Muscle of arm (tissue), 12 donors: ENCODE measurements around the gene CCDC14. TPM values are rescaled to one million over a fixed set of nuclear protein-coding genes. Genes with fewer than 3 reads are reported as not detected.
"Not testable (repeated sequence)": the region's sequence is repeated elsewhere in the genome, so short reads cannot be mapped to it uniquely, and the experiment has no call there.

Source experiments
- DNase-seq: peaks from one replicate; pipeline ENCODE4 v3.0.0-alpha.2; 2013
- polyA plus RNA-seq, 12 donors: library from polyadenylated mRNA; unstranded; fragments of 120-200 nt; gene quantifications; one replicate each; pipeline ENCODE4 v1.2.1, GENCODE V29; 2013; ENCODE audit not compliant: insufficient read length in 12 of 12

CCDC14 gene
- polyA plus RNA-seq, 12 donors, result 28.1 to 126 (median 55.9) TPM; not detected in 1

DNA sequence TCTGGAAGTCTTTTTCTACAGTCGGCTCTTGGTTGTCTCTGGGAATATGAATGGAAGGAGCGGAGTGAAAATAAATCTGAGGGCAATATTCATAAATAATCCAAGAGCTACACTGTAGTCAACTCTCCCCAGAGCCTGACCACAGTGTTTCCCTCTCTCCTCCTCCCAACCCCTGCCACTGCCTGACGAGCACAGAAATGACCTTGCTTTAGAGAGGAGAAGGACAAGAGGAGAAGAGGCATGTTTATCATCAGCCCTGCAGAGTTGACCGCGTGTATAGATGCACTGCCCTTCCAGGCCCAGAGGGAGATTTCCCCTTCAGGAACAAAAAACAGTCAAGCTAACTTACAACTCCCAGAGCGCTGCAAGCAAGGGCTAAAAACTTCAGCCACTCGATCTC, 14.0 kb upstream of the CCDC14 start:
- DNase-seq, result not testable (repeated sequence)

DNA sequence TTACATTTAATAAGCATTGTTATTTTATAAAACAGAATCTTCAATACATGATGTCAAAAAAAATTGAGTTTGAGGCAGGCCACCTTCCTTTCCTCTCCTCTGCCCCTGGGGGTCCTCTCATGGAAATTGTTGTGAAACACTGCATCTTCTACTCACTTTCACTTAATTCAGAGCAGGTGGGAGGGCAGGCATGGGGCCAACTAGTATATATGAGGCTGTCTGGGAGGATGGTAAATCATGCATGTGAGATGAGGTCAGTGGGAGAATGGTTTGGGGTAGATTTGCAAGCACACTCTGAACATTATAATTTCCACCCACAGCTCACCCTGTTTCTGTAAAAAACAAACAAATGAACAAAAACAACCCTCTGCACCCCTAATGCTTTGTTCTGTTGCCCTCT, 10.4 kb upstream of the CCDC14 start:
- DNase-seq, result no peak

DNA sequence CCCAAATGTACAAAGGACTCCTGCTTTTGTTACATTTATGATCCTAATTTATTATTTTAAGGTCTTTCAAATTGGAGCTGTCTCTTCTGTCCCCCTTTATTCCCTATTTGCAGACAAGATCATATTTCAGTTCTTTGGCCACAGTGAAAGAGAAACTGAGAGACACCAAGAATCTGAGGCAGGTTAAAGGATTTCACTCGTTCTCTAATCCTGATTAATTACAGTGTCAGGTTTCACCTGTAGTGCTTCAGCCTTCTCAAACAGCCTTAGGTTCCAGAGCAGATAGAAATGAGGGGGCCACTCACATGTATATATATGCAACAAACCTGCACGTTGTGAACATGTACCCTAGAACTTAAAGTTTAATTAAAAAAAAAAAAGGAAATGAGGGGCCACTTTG, 6.2 kb upstream of the CCDC14 start:
- not testable (repeated sequence) for DNase-seq

DNA sequence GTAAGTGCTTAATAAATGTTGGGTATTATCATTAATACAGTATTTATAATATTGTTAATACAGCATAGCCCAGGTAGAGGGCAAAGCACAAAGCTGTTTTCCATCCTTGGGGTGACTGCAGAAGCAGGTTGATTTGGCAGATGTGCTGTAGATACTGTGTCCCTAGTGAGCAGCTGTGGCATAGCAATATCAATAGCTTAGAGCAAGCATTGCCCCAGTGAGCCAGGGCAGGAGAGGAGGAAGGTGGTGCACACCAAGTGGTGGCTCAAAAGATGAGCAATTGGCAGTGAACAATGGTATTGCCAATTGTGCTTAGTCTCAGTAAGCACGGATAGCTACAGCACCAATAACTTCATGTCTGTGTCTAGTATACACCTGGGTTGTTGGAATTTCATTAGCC, 5.8 kb upstream of the CCDC14 start:
- not testable (repeated sequence) for DNase-seq

DNA sequence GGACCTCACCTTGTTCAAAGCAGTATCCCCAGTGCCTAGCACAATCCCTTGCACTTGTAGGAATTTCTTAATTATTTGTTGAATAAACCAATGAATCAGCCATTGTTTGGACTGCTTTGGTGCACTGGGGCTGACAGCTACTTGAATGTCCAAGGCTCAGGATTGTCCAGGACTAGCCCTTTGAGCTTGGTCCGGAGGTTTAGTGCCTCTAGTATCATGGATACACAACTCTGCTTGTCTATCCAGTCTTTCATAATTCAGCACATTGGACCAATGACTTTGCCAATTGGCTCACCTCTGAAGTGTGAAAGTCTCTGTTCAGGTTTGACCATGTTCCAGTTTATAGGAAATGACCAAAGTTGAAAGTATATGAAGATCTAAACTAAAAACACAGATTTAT, 3.8 kb upstream of the CCDC14 start:
- not testable (repeated sequence) for DNase-seq

DNA sequence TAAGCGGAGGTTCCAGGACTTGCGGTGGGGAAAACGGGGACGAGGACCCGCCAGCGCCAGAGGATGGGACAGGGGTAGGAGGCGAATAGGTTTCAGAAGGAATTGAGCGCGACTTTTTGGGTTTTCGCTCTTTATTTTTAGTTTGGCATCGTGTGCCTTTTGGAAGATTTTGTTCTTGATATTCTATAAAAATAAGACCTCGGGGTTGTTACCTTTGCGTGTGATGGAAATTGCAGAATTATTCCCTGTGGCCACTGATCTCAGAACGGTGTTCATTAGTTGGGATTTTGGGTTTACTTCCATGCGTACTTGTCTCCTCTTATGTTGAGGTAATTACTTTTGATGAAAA, 453 bp upstream of the CCDC14 start:
- no peak for DNase-seq

DNA sequence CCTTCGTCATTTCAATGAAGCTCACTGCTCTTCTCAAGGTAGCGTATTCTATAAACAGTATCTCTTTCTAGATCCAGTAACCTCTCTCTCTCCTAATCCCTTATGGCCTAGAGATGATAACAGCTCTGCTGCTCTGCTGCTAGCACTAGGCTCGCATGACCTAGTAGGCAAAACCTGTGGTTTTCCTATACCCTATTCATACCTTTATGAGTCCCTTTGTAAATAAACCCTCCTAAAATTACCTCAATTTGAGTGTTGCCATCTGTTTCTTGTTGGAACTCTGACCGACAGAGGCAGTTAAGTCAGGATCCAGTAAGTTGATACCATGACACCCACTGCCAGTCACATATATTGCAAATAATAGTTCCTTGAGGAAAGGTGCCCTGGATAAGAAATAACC, 7.3 kb downstream of the CCDC14 start:
- no peak for DNase-seq

DNA sequence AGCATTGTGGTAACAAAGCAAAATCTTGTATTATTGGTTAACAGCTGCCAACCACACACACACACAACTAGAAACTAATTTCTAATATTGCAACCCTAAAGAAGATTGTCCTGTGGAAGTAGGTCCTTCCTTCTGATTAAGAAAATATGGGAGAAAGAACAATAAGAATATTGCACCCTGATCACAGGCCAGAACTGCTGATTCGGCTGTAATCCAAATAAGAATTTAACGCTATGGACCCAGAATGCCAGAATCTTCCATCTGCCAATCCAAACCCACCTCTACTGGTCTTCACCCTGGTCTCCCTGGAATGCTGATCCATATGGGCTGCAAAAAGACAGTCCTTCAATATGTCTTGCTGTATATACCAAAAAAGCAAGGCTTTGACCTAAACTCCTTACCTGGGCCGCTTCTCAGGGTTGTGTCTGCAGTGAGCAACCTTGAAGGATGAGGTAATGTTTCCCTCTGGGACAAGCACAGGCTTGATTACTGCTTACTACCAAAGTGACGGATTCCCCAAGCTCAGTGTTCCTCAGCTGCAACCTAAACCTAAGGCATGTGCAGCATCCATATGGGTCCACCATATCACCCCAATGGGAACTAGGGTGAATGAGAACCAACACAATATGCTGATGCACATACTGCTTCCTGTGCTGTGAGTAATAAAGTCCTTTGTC, 8.0 kb downstream of the CCDC14 start:
- no peak for DNase-seq

DNA sequence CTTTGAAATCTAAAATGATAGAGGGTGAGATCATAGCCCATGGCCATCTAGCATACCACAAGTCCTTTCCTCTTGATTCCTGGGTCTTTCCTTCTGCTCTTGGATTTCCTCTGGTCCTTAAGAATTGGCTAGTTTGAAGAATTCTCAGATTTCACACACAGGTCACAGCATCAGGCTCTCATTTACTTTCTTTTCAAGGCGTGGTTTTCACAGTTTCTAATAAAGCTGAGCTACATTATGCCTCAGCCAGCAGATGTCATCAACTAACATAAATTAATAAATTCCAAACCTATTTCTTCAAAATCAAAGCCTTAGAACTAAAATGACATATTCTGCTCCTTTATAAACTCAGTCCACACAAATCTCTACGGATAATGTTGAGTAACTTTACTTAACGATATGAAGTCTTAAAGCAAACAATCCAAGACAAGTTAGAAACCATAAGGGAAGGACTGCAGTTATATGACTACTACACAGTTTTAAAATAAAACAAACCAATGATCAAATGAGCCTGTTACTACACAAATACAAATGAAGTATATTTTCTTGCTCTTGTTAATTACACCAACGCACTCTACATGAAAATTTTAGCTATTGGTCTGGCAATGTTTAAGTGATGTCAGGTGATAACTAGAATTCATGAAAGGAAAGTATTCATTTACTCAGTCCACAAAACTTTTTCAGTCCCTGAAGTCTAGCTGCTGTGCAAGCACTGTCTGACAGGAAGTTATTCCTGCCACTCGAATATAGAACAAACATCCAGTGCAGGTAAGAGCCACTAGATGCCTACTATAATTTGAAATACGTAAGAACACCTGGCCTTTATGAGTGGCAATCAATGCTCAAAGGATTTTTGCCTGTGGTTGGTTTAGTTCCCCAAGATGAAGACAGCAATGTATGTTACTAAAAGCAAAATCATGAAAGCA, 9.2 kb downstream of the CCDC14 start:
- no peak for DNase-seq

DNA sequence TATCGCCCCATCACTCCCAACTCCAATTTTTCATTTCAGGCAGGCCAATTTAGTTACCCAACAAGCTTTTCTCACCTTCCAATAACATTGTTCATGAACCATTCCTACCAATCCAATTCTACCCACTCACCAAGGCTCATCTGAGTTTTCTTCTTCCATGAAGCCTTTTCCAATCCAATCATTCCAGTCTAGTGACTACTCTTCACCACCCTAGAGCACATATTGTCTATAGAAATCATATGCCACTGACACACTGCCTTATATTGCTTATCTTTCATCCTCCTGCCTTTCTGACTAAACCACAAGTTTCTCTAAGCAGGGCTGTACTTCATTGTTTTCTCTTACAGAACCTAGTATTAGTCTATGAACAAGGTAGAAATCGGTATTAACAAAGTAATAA, 11.4 kb downstream of the CCDC14 start:
- DNase-seq, result no peak

DNA sequence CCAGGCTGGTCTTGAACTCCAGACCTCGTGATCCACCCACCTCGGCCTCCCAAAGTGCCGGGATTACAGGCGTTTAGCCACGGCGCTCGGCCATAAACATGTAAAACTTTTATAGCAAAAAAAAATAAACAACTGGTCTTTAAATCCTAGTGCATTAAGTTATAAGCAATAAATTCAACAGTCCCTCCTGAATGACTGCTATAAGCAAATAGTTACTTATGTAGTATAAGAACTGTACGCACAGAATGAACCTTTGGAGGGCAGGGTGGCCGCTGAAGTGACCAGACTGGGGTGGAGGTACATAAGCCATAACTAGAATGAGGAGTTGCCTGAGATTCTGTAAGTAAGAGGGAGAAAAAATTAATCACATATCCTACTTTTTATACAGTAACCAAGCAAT, 12.6 kb downstream of the CCDC14 start:
- no peak for DNase-seq

DNA sequence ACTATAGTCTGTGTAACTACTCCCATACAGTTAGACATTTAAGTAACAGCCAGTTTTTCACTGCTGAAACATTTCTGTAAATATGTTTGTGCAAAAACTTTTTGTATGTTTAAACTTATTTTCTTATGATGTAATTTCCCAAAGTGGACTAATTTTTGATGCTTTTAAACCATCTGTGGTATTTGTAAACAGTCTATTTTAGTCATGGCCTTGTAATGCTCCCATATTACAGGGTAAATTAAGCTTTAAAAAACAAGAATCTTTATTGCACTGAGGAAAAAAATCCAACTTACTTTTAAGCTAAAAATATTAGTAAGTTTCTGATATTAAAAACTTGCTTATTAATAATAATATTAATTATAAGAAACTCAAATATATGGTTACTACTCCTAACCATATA, 13.5 kb downstream of the CCDC14 start:
- no peak for DNase-seq

DNA sequence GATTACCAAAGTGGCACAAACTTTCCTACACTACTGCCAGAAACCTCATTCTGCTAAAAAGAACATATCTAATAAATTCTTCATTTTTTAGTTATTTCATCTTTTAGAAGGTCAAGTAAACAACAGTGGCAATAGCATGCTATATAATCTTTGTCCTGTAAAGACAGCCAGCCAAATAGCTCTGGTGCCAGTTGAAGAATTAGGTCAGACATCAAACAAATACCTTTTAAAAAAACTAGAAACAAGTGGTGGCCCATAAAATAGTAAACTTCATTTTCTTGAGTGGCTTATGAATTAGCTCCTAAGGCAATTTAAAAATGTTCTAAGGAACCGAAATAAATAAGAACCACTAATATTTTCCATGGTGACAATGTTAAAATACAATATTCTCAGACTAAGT, 19.5 kb downstream of the CCDC14 start:
- no peak for DNase-seq

DNA sequence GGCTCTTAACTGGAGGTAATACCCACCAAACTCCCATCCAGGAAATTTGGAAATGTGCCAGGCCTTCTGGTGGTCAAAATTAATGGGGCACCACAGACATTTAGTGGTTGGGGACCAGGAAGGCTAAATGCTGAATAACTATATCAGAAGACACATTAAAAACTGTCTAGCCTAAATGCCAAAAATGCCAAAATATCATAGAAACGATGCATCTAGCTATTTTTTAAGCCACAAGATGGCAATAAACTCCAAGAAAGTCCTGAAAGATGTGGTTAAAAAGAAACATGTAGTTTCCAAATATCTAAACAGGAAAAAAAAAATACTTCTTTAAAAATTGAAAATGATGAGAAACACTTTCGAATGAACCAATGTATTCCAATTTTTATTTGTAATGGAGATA, 19.9 kb downstream of the CCDC14 start:
- DNase-seq, result no peak

DNA sequence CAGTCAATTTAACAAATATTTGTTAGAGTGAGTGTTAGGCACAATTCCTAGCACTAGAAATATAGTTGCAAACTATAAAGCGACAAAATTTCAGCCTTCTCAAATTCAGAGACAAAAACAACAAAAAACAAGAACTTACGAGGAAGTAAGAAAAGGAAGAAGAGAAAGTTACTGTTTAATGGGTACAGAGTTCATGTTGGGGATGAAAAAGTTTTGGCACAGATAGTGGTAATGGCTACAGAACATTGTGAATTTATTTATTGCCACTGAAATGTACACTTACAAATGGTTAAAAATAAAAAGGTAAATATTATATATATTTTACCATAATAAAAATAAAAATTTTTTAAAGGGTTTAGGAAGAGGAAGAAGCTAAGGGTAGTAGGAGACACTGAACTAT, 21.3 kb downstream of the CCDC14 start:
- no peak for DNase-seq

DNA sequence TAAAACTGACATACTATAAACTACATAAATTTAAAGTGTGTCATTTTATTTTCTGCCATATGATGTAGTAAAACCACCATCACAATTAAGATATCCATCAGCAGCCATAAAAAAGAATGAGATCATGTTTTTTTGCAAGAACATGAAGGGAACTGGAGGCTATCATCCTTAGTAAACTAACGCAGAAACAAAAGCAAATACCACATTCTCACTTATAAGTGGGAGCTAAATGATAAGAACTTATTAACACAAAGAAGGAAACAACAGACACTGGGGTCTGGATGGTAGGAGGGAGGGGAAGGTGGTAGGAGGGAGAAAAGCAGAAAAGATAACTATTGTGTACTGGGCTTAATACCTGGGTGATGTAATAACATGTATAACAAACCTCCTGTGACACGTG, 24.6 kb downstream of the CCDC14 start:
- DNase-seq, result no peak

DNA sequence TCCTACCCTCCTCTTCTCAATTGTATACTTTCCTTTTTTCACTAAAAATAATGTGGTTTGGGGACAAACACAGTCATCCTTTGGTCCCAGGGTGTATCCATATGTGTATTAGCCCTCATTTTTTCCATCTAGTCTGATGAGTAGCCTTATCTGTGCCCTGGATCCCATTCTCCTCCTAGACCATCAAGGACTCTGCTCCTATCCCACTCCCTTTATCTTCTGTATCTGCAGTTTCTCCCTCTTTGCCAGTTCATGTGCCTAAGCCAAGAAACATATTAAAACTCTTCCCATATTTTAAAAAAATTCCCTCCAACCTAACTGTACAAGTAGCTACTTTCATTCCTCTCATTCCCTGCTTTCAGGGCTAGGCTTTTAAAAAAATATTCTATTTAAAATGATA, 25.2 kb downstream of the CCDC14 start:
- no peak for DNase-seq

DNA sequence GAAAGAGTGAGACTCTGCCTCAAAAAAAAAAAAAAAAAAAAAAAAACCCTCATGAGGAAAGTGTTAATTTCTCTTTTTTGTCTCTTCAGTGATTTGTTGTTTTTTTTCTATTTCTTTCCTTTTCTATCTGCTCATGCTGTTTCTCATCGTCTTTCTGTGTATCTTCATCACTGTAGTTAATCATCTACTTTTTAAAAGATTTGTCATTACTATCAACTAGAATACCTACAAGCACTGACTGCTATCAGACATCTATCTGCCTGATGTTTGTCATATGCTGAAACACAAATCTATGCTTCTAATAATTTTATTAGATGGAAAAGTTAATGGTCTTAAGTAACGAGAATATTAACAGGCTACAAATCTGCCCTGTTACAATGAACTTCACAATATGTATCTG, 26.8 kb downstream of the CCDC14 start:
- no peak for DNase-seq

DNA sequence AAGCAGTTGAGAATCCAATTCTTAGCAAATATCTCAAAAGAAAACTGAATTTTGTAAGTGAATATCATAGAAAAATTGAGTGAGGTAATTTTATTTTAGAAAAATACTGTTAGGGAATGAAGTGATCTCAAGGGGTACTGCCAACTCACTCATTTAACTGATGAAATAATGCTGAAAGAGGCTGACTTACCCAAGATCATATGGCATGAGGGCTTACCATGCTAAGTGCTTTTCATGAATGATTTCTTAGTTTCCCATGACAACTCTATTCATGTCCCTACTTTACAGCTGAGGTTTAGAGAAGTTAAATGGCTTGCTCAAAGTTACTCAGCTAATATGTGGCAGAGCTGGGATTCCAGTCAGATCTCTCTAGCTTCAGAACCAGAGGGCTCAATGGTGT, 30.6 kb downstream of the CCDC14 start:
- no peak for DNase-seq

DNA sequence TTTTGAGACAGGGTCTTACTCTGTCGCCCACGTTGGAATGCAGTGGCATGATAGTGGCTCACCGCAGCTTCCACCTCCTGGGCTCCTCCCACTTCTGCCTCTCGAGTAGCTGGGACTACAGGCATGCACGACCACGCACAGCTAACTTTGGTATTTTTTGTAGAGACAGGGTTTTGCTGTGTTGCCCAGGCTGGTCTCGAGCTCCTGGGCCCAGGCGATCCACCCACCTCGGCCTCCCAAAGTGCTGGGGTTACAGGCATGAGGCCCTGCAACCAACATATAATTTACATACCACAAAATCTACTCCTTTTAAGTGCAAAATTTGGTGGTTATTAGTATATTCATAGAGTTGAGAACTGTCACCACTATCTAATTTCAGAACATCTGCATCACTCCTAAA, 31.7 kb downstream of the CCDC14 start:
- no peak for DNase-seq

DNA sequence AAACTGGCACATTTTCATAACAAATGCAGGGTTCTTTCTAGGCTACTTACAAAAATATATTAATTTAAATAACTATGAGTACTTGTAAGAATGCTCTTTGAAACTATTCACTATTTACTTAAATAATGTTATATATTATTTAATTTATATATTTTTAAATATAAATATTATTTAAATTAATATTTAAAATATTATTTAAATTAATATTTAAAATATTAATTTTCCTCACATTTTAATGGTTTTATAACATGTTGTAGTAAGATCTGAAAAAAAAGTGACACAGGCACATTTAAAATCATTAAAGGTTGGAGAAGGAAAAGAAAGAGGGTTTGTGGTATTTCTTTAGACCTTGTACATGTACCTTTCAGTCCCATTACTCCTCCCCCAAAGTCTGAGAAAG, 34.6 kb downstream of the CCDC14 start:
- DNase-seq, result no peak

DNA sequence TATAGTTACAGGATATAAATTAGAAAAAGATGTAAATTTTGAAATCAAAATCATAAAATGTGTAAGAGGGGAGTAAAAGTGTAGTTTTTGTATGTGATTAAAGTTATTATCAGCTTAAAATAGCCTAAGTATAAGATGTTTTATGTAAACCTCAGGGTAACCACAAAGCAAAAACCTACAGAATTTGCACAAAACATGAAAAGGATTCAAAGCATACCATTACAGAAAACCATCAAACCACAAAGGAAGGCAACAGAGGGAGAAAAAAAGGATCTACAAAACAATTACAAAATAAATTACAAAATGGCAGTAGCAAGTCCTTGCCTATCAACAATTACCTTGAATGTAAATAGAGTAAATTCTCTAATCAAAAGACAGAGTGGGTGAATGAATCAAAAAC, 40.2 kb downstream of the CCDC14 start:
- DNase-seq, result no peak

DNA sequence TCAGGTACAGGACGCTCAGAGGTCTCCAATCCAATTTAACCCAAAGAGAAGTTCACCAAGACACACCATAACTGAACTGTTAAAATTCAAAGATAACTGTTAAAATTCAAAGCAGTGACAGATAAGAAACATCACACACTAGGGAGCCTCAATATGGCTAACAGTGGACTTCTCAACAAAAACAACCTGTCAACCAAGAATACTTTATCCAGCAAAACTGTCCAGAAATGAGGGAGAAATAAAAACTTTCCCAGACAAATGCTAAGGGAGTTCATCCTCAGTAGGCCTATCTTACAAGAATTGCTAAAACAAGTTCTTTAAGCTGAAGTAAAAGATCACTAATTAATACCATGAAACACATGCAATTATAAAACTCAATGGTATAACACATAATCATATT, 40.6 kb downstream of the CCDC14 start:
- no peak for DNase-seq

DNA sequence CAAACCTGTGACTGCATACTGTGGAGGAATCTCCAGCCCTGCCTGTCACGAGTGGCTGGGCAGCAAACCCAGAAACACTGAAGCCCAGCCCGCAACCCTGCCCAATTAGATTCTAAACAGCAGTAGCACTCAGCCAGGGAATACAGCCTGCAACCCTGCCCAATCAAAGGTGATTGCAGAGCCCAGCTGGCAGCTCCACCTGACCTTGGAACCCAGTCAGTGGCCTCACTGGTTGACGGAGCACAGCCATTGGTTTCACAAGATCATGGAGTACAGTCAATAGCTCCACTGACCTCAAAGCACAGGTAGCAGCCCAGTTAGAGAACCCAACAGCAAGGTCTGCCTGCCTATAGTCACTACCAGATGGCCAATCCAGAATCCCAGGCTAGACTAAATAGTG, 41.7 kb downstream of the CCDC14 start:
- DNase-seq, result no peak
